HAP-1 (cell line): Measurements from ENCODE around the gene CTPS2.
"Not testable (repeated sequence)": the region's sequence is repeated elsewhere in the genome, so short reads cannot be mapped to it uniquely, and the experiment has no call there.

Experiments
- DNase-seq, 2 experiments: peaks; one replicate each; pipeline ENCODE4 v3.0.0-alpha.2; 2016 to 2020; ENCODE audit warnings: low spot score in 2 of 2
- H3K27me3 ChIP-seq: fragments of 250-450 bp; sonication (Bioruptor Pico); 2 replicates; pipeline ENCODE4 v1.5.1; 2020; ENCODE audit warnings: low read depth, mild to moderate bottlenecking, moderate library complexity
- H3K36me3 ChIP-seq: fragments of 250-450 bp; sonication (Bioruptor Pico); replicated peaks from 2 replicates; pipeline ENCODE4 v1.5.1; 2020; ENCODE audit warnings: mild to moderate bottlenecking
- H3K4me1 ChIP-seq: fragments of 250-450 bp; sonication (Bioruptor Pico); 2 replicates; pipeline ENCODE4 v1.5.1; 2020; ENCODE audit warnings: mild to moderate bottlenecking
- H3K4me3 ChIP-seq: fragments of 250-450 bp; sonication (Bioruptor Pico); 2 replicates; pipeline ENCODE4 v1.5.1; 2020; ENCODE audit warnings: mild to moderate bottlenecking, moderate library complexity
- H3K9me3 ChIP-seq: fragments of 250-450 bp; sonication (Bioruptor Pico); 2 replicates; pipeline ENCODE4 v1.5.1; 2020; ENCODE audit warnings: mild to moderate bottlenecking, moderate library complexity
- in situ Hi-C: fragments of 300-500 bp; cut with MboI; formaldehyde crosslinking; loops from 3 replicates; pipeline ENCODE4 v1.14.3; 2020; ENCODE audit warnings: low sequenced_read_pairs, inconsistent platforms, mixed read lengths

Gene CTPS2

DNA sequence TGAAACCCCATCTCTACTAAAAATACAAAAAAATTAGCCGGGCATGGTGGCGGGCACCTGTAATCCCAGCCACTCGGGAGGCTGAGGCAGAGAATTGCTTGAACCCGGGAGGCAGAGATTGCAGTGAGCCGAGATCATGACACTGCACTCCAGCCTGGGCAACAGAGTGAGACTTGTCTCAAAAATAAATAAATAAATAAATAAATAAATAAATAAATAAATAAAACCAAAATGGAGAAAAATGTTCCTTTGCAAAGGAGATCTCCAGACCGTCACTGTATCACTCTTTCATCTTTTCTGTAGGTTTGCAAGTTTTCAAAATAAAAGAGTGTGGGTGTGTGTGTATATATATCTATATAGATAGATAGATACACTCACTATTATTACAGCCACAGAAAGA is 109.2 kb downstream of the CTPS2 start:
- in situ Hi-C loops, DNase-seq, H3K4me1 ChIP-seq, H3K36me3 ChIP-seq, H3K4me3 ChIP-seq, H3K9me3 ChIP-seq, H3K27me3 ChIP-seq: not testable (repeated sequence)

DNA sequence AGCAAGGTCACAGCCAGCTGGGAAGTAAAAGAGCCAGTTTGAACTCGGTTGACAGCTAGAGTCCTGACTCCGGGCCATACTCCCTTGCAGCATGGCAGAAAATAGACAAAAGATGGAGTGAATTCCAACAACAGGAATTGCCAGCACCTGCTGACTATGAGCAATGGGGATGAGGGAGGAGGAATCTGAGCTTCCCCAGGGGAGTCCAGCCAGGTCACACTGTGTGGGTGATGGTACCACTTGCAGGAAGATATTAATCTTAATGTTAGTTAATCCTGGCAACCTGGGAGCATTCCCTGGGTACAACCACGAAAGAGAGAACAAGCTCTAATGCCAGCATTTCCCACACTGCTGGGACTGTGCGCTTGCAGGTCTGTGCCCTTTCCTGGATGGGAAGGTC is 110.6 kb downstream of the CTPS2 start:
- Histone ChIP-seq H3K36me3 (peaks cover 3% of the 10 kb centered on the region; the same call in 1 of the 2 replicates), H3K4me1 (no peaks in the 10 kb centered on the region), H3K9me3 (no peaks in the 10 kb centered on the region), H3K27me3 (no peaks in the 10 kb centered on the region), H3K4me3 (no peak overlapping the region)
- DNase-seq: no peak
- in situ Hi-C loops: no loop called here

GRCh38 chrX:16594490-16594889 is 118.0 kb downstream of the CTPS2 start:
- H3K4me3 ChIP-seq: no peak overlapping the region
- H3K27me3 ChIP-seq: no peaks in the 10 kb centered on the region
- H3K4me1 ChIP-seq: no peaks in the 10 kb centered on the region
- in situ Hi-C loops: no loop called here
- H3K9me3 ChIP-seq: 0 out of 2 replicates have a peak, but pooled peaks cover 2% of the 10 kb centered on the region
- H3K36me3 ChIP-seq: peaks cover 3% of the 10 kb centered on the region; the same call in 1 of the 2 replicates
- no peak for DNase-seq

- in situ Hi-C loops: no loop called here
These were observed 118.7 kb downstream of the CTPS2 start for GRCh38 chrX:16593801-16594200.

DNA sequence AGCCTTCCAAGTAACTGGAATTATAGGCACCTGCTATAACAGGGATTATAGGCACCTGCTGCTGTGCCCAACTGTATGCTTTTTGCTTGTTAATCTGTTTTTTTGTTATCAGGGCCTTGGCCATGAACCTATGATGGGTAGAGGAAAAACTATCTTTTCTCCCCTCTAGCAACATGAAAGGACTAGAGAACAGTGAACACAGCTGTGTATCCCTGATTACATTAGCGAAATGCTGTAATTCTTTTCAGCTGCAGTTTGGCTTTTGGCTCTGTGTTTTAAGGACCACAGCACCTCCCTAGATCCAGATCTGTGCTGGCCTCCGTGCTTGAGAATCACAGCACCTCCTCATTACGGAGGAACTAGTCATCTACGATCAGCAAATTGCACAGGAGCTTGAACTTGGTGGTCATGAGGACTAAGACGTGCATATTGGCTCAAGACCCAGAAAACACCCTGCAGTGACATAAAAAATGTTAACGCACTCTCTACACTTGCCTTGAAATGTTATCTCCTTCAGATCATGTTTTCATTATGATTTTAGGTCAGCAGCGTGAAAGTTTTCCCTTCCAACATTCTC is 120.2 kb downstream of the CTPS2 start:
- peaks cover 7% of the 10 kb centered on the region; the same call in 1 of the 2 replicates for H3K36me3 ChIP-seq
- in situ Hi-C loops: no loop called here
- DNase-seq: no peak
- H3K9me3 ChIP-seq: 0 out of 2 replicates have a peak, but pooled peaks cover 2% of the 10 kb centered on the region
- H3K4me3 ChIP-seq: no peak overlapping the region
- H3K4me1 ChIP-seq: no peaks in the 10 kb centered on the region
- no peaks in the 10 kb centered on the region for H3K27me3 ChIP-seq

More at GRCh38 chrX:16593801-16594200, 118.7 kb downstream of the CTPS2 start:
- H3K36me3 ChIP-seq: peaks cover 7% of the 10 kb centered on the region; the same call in 1 of the 2 replicates
- H3K27me3 ChIP-seq: no peaks in the 10 kb centered on the region
- no peak for DNase-seq
- H3K4me3 ChIP-seq: no peak overlapping the region
- 0 out of 2 replicates have a peak, but pooled peaks cover 2% of the 10 kb centered on the region for H3K9me3 ChIP-seq
- no peaks in the 10 kb centered on the region for H3K4me1 ChIP-seq

- in situ Hi-C loops: no loop called here
- DNase-seq: no peak
- Histone ChIP-seq H3K9me3 (0 out of 2 replicates have a peak, but pooled peaks cover 2% of the 10 kb centered on the region), H3K4me1 (peaks cover 9% of the 10 kb centered on the region), H3K27me3 (no peaks in the 10 kb centered on the region), H3K36me3 (peaks cover 7% of the 10 kb centered on the region; the same call in 1 of the 2 replicates), H3K4me3 (no peak overlapping the region)
These were observed 122.6 kb downstream of the CTPS2 start for GRCh38 chrX:16589826-16590225.

GRCh38 chrX:16589211-16589610 is 123.3 kb downstream of the CTPS2 start:
- Histone ChIP-seq H3K36me3 (peaks cover 7% of the 10 kb centered on the region; the same call in 1 of the 2 replicates), H3K9me3 (no peaks in the 10 kb centered on the region), H3K4me1 (peaks cover 9% of the 10 kb centered on the region), H3K4me3 (no peak overlapping the region), H3K27me3 (no peaks in the 10 kb centered on the region)
- in situ Hi-C loops: no loop called here
- DNase-seq: no peak

DNA sequence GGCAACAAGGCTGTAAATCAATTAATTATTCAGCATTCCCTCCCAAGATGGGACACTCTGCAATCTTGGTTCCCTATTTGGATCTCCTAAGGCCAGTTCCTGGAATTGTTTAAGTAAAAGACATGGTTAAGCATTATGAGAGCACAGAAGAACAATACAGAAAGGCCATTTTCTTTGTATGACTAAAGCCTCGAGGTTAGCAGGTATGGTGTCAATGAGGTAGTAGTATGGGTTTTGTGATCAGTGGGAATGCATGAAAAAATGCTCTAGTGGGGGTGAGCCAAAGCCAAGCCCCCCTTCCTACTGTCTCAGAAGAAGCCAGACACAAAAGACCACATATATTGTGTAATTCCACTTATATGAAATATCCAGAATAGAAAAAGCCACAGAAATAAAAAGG is 124.2 kb downstream of the CTPS2 start:
- Histone ChIP-seq H3K4me3 (no peak overlapping the region), H3K27me3 (no peaks in the 10 kb centered on the region), H3K4me1 (peaks cover 9% of the 10 kb centered on the region), H3K9me3 (no peaks in the 10 kb centered on the region), H3K36me3 (peaks cover 7% of the 10 kb centered on the region; the same call in 1 of the 2 replicates)
- in situ Hi-C loops: no loop called here
- no peak for DNase-seq

DNA sequence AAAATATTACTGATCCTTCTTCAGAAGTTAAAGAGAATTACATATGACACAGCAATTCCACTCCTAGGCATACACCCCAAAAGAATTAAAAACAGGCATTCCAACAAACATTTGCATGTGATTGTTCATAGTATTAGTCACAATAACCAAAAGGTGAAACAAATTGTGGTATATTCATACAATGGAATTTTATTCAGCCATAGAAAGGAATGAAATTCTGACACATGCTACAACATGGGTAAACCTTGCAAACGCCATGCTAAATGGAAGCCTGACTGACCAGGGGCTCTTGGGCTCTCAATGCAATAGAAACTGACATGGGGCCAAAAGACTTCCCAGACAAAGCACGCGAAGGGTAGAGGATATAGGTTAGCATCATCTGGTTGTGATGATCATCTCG is 124.6 kb downstream of the CTPS2 start:
- peaks cover 7% of the 10 kb centered on the region; the same call in 1 of the 2 replicates for H3K36me3 ChIP-seq
- no peaks in the 10 kb centered on the region for H3K27me3 ChIP-seq
- in situ Hi-C loops: no loop called here
- no peaks in the 10 kb centered on the region for H3K9me3 ChIP-seq
- DNase-seq: no peak
- peaks cover 9% of the 10 kb centered on the region for H3K4me1 ChIP-seq
- H3K4me3 ChIP-seq: no peak overlapping the region

- peak; percentile 54 to 64 for DNase-seq
- in situ Hi-C loops: no loop called here
- H3K4me1 ChIP-seq: peaks cover 9% of the 10 kb centered on the region
- H3K4me3 ChIP-seq: no peak overlapping the region
- H3K36me3 ChIP-seq: peaks cover 7% of the 10 kb centered on the region; the same call in 1 of the 2 replicates
- no peaks in the 10 kb centered on the region for H3K9me3 ChIP-seq
- 0 out of 2 replicates have a peak, but pooled peaks cover 6% of the 10 kb centered on the region for H3K27me3 ChIP-seq
These were observed 125.9 kb downstream of the CTPS2 start for GRCh38 chrX:16586377-16587112.

DNA sequence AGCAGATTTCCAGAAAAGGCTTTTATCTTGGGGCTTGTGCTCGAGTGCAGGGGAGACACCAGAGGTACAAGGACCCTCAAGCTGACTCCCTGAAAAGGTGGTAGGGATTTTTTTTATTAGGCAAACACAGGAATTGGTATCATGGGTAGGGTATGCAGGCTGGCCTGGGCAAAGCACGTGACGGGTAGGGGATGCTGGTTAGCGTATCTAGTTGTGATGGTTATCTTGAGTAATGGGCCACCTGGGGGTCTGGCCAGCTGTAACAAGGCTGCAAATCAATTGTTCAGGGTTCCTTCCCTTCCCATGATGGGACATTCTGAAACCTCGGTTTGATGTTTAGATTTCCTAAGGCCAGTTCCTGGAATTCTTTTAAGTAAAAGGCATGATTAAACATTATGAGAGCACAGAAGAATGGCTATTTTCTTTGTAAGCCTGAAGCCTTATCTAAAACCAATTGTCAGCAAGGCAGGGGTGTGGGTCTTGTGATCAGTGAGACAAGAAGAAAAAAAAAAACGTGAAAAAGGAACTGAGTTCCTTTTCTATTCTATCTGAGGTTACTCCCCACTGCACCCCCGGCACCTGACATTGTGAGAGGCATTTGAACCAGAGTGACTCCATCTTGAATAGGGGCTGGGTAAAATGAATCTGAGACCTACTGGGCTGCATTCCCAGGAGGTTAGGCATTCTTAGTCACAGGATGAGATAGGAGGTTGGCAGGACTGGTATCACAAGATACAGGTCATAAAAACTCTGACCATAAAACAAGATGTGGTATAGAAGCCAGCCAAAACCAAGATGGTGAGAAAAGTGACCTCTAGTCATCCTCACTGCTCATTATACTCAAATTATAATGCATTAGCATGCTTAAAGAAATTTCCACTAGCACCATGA is 126.7 kb downstream of the CTPS2 start:
- DNase-seq: no peak
- in situ Hi-C loops: no loop called here
- H3K9me3 ChIP-seq: no peaks in the 10 kb centered on the region
- H3K4me3 ChIP-seq: no peak overlapping the region
- H3K4me1 ChIP-seq: peaks cover 9% of the 10 kb centered on the region
- 0 out of 2 replicates have a peak, but pooled peaks cover 6% of the 10 kb centered on the region for H3K27me3 ChIP-seq
- H3K36me3 ChIP-seq: peaks cover 7% of the 10 kb centered on the region; the same call in 1 of the 2 replicates

- H3K36me3 ChIP-seq, H3K27me3 ChIP-seq, in situ Hi-C loops, H3K4me1 ChIP-seq, H3K4me3 ChIP-seq, H3K9me3 ChIP-seq: not testable (repeated sequence)
- peak in 1 of 2 experiments; percentile 14 for DNase-seq
These were observed 132.3 kb downstream of the CTPS2 start for GRCh38 chrX:16580004-16580797.

DNA sequence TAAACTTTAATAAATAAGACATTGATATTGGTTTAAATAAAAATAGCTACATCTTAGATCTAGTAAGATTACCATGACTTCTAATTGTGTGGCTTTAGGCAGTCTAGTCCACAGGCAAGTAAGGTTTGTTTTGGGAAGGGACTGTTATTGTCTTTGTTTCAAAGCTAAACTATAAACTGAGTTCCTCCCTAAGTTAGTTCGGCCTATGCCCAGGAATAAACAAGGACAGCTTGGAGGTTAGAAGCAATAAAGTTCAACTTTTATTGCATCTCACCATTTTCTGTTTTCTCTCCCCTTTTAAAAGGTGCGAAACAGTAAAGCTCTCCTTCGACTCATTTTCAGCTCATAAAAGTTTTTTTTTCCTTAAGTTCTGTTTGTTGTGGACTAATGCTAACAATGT is 133.0 kb downstream of the CTPS2 start:
- H3K4me3 ChIP-seq: no peak overlapping the region
- no peak for DNase-seq
- H3K4me1 ChIP-seq: peaks cover 6% of the 10 kb centered on the region; the same call in 1 of the 2 replicates
- no peaks in the 10 kb centered on the region for H3K9me3 ChIP-seq
- in situ Hi-C loops: no loop called here
- H3K36me3 ChIP-seq: no peaks in the 10 kb centered on the region
- 0 out of 2 replicates have a peak, but pooled peaks cover 8% of the 10 kb centered on the region for H3K27me3 ChIP-seq
